ENCODE measurements around the gene USH1C. TPM values are rescaled to one million over a fixed set of nuclear protein-coding genes. Genes with fewer than 3 reads are reported as not detected.

The USH1C gene
- total and polyA plus RNA-seq, 12 donors: 0.22 to 1.9 (median 0.97) TPM; not detected in 9

GRCh38 chr11:17521106-17521900 is 22.9 kb downstream of the USH1C start:
- DNase-seq (no peak), ATAC-seq (no peak)
- 90 to 92% methylated on average over 11 of the region's 11 CpGs for WGBS, 2 donors
- Histone ChIP-seq H3K27me3 (peaks cover 0 to 7% (median 0%) of the 10 kb centered on the region in 7 donors), H3K36me3 (no peaks in the 10 kb centered on the region), H3K4me1 (no peaks in the 10 kb centered on the region), H3K27ac (no peak overlapping the region), H3K9me3 (no peaks in the 10 kb centered on the region), H3K4me3 (no peak overlapping the region)
- TF ChIP-seq, protein P1, sequence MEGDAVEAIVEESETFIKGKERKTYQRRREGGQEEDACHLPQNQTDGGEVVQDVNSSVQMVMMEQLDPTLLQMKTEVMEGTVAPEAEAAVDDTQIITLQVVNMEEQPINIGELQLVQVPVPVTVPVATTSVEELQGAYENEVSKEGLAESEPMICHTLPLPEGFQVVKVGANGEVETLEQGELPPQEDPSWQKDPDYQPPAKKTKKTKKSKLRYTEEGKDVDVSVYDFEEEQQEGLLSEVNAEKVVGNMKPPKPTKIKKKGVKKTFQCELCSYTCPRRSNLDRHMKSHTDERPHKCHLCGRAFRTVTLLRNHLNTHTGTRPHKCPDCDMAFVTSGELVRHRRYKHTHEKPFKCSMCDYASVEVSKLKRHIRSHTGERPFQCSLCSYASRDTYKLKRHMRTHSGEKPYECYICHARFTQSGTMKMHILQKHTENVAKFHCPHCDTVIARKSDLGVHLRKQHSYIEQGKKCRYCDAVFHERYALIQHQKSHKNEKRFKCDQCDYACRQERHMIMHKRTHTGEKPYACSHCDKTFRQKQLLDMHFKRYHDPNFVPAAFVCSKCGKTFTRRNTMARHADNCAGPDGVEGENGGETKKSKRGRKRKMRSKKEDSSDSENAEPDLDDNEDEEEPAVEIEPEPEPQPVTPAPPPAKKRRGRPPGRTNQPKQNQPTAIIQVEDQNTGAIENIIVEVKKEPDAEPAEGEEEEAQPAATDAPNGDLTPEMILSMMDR (IDR thresholded peaks at IDR 0.05): no peak
- intact Hi-C loops (cut with DNase I): no loop called here

- intact Hi-C loops (cut with DNase I): no loop called here
- Histone ChIP-seq H3K36me3 (no peaks in the 10 kb centered on the region), H3K4me1 (no peaks in the 10 kb centered on the region), H3K27me3 (peaks cover 0 to 7% (median 0%) of the 10 kb centered on the region in 7 donors), H3K9me3 (no peaks in the 10 kb centered on the region), H3K27ac (no peak overlapping the region), H3K4me3 (no peak overlapping the region)
- TF ChIP-seq, protein P1 (IDR thresholded peaks at IDR 0.05): no peak
- DNase-seq: no peak
- no peak for ATAC-seq
- WGBS, 2 donors: 71 to 74% methylated on average over 7 of the region's 7 CpGs
Observed at GRCh38 chr11:17519061-17519885, 24.9 kb downstream of the USH1C start.

DNA sequence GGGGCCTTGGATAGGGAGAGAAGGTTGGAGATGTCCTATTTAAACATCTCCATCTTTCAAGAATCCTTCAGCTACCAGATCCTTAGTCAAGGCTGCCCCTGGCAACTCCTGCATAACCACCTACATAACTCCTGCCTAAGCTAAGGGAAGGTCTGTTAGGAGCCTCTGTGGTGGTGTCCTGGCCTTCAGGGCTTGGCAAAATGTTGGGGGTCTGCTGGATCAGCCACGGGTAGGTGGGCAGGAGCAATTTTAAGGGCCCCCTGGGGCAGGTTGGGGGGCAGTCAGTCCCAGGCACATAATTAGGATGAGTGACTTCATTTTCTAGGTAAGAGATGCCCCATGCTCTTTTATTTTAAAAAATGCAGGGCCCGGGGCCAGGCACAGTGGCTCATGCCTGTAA is 25.9 kb downstream of the USH1C start:
- Histone ChIP-seq H3K27ac (no peak overlapping the region), H3K9me3 (no peaks in the 10 kb centered on the region), H3K27me3 (peaks cover 0 to 10% (median 0%) of the 10 kb centered on the region in 7 donors), H3K4me1 (no peaks in the 10 kb centered on the region), H3K4me3 (no peak overlapping the region), H3K36me3 (no peaks in the 10 kb centered on the region)
- intact Hi-C loops (cut with DNase I): no loop called here
- TF ChIP-seq, protein P1 (IDR thresholded peaks at IDR 0.05): no peak
- ATAC-seq (no peak), DNase-seq (no peak)
- 83 to 100% methylated on average over 2 of the region's 2 CpGs for WGBS, 2 donors

GRCh38 chr11:17517186-17517585 is 27.0 kb downstream of the USH1C start:
- no peak overlapping the region for H3K27ac ChIP-seq
- H3K27me3 ChIP-seq: peaks cover 0 to 10% (median 0%) of the 10 kb centered on the region in 7 donors
- DNase-seq (no peak), ATAC-seq (no peak)
- no peaks in the 10 kb centered on the region for H3K9me3 ChIP-seq
- H3K36me3 ChIP-seq: no peaks in the 10 kb centered on the region
- H3K4me1 ChIP-seq: no peaks in the 10 kb centered on the region
- 93 to 97% methylated on average over 10 of the region's 10 CpGs for WGBS, 2 donors
- TF ChIP-seq, protein P1 (IDR thresholded peaks at IDR 0.05): no peak
- intact Hi-C loops (cut with DNase I): no loop called here
- no peak overlapping the region for H3K4me3 ChIP-seq
